Neural cell (in vitro differentiated cells): ENCODE results near the gene NUDT4. TPM values are rescaled to one million over a fixed set of nuclear protein-coding genes. Genes with fewer than 3 reads are reported as not detected.
"Not testable (repeated sequence)": the region's sequence is repeated elsewhere in the genome, so short reads cannot be mapped to it uniquely, and the experiment has no call there.

Experiments
- H2AFZ ChIP-seq: fragments of 200-600, 300-800 bp; sonication (generic), shearing (Covaris generic); 2 replicates; pipeline ENCODE4 v1.6.0; 2014; ENCODE audit warnings: low read depth, mild to moderate bottlenecking, antibody characterized with exemption, low read length, moderate library complexity
- H3F3A ChIP-seq: fragments of 200-600 bp; shearing (Covaris generic); 2 replicates; pipeline ENCODE4 v1.6.1; 2016; ENCODE audit warnings: mild to moderate bottlenecking, moderate library complexity, mixed read lengths, antibody characterized with exemption, low read length; ENCODE audit not compliant: insufficient read depth, poor library complexity, severe bottlenecking
- H3K27ac ChIP-seq: fragments of 200-600, 300-800 bp; sonication (generic), shearing (Covaris generic); 2 replicates; pipeline ENCODE4 v1.5.1; 2014; ENCODE audit warnings: mild to moderate bottlenecking, low read length, moderate library complexity
- H3K27me3 ChIP-seq: fragments of 300-800, 200-600 bp; sonication (generic), shearing (Covaris generic); 2 replicates; pipeline ENCODE4 v1.6.0; 2014; ENCODE audit warnings: mild to moderate bottlenecking, low read depth, low read length, moderate library complexity; ENCODE audit not compliant: insufficient read depth
- H3K36me3 ChIP-seq: fragments of 300-800, 200-600 bp; sonication (generic), shearing (Covaris generic); 2 replicates; pipeline ENCODE4 v1.5.1; 2014; ENCODE audit warnings: mild to moderate bottlenecking, antibody characterized with exemption, low read length, moderate library complexity; ENCODE audit not compliant: insufficient read depth
- H3K4me2 ChIP-seq: fragments of 300-800, 200-600 bp; sonication (generic), shearing (Covaris generic); 2 replicates; pipeline ENCODE4 v1.6.0; 2014; ENCODE audit warnings: mild to moderate bottlenecking, low read length
- H3K4me3 ChIP-seq: fragments of 300-800, 200-600 bp; sonication (generic), shearing (Covaris generic); 2 replicates; pipeline ENCODE4 v1.5.1; 2014; ENCODE audit warnings: mild to moderate bottlenecking, low read length, moderate library complexity
- H3K79me2 ChIP-seq: fragments of 200-600 bp; shearing (Covaris generic); replicated peaks from 2 replicates; pipeline ENCODE4 v1.6.0; 2014; ENCODE audit warnings: mild to moderate bottlenecking, low read length, moderate library complexity; ENCODE audit not compliant: insufficient read depth
- H3K9ac ChIP-seq: fragments of 300-800, 200-600 bp; sonication (generic), shearing (Covaris generic); 2 replicates; pipeline ENCODE4 v1.6.1; 2016; ENCODE audit warnings: mild to moderate bottlenecking, low read length, mixed read lengths
- H3K9me2 ChIP-seq: fragments of 200-600 bp; shearing (Covaris generic); 2 replicates; pipeline ENCODE4 v1.6.1; 2016; ENCODE audit warnings: mild to moderate bottlenecking, low read length, mixed read lengths; ENCODE audit not compliant: insufficient read depth
- H3K9me3 ChIP-seq: fragments of 200-600, 300-800 bp; sonication (generic), shearing (Covaris generic); 2 replicates; pipeline ENCODE4 v1.6.1; 2016; ENCODE audit warnings: mild to moderate bottlenecking, mixed run types, low read length, moderate library complexity, mixed read lengths
- H4K20me1 ChIP-seq: fragments of 200-600 bp; shearing (Covaris generic); 2 replicates; pipeline ENCODE4 v1.6.1; 2016; ENCODE audit warnings: mild to moderate bottlenecking, mixed run types; ENCODE audit not compliant: insufficient read depth
- CTCF ChIP-seq: fragments of 450-650 bp; IDR thresholded peaks from 2 replicates; pipeline ENCODE4 v1.5.1; 2014; ENCODE audit warnings: antibody characterized with exemption, mild to moderate bottlenecking, moderate library complexity; ENCODE audit not compliant: poor library complexity, severe bottlenecking
- EP300 ChIP-seq: fragments of 450-650 bp; conservative IDR thresholded peaks from 2 replicates; pipeline ENCODE4 v1.6.1; 2014; ENCODE audit warnings: antibody characterized with exemption, mild to moderate bottlenecking, moderate library complexity; ENCODE audit not compliant: poor library complexity, severe bottlenecking
- EZH2 ChIP-seq: fragments of 200-600, 300-800 bp; shearing (Covaris generic), sonication (generic); IDR thresholded peaks from 2 replicates; pipeline ENCODE4 v1.6.1; 2014; ENCODE audit warnings: antibody characterized with exemption, low read length, borderline replicate concordance, mild to moderate bottlenecking; ENCODE audit not compliant: insufficient read depth, poor library complexity, severe bottlenecking
- MXI1 ChIP-seq: fragments of 450-650 bp; conservative IDR thresholded peaks from 2 replicates; pipeline ENCODE4 v1.6.1; 2014; ENCODE audit warnings: antibody characterized with exemption, mild to moderate bottlenecking; ENCODE audit not compliant: poor library complexity, severe bottlenecking
- POLR2AphosphoS5 ChIP-seq: IDR thresholded peaks from 2 replicates; pipeline ENCODE4 v1.6.1; 2012
- RAD21 ChIP-seq: fragments of 450-650 bp; conservative IDR thresholded peaks from 2 replicates; pipeline ENCODE4 v1.6.1; 2014; ENCODE audit warnings: antibody characterized with exemption, mild to moderate bottlenecking, moderate library complexity
- REST ChIP-seq: IDR thresholded peaks from 2 replicates; pipeline ENCODE4 v1.6.1; 2012; ENCODE audit warnings: borderline replicate concordance
- SMC3 ChIP-seq: fragments of 450-650 bp; conservative IDR thresholded peaks from 2 replicates; pipeline ENCODE4 v1.6.1; 2014; ENCODE audit warnings: antibody characterized with exemption, mild to moderate bottlenecking, moderate library complexity; ENCODE audit not compliant: poor library complexity
- TAF1 ChIP-seq: IDR thresholded peaks from 2 replicates; pipeline ENCODE4 v1.6.1; 2012; ENCODE audit warnings: low read depth
- polyA plus RNA-seq: library from polyadenylated mRNA; depleted of rRNA; stranded (reverse); fragments of >200 nt; gene quantifications from 2 replicates; pipeline ENCODE4 v1.2.3, GENCODE V29; 2014

Gene NUDT4
- polyA plus RNA-seq, 1 donor from 2014 or later: 39.9 TPM

- H3K9ac ChIP-seq: no peak overlapping the region
- TF ChIP-seq SMC3 (no peak), POLR2AphosphoS5 (no peak), CTCF (no peak), REST (no peak), TAF1 (no peak), EZH2 (no peak), EP300 (no peak), RAD21 (no peak)
- H3F3A ChIP-seq: no peaks in the 10 kb centered on the region
Observed at GRCh38 chr12:93376436-93377251, 1.1 kb upstream of the NUDT4 start.

GRCh38 chr12:93378196-93378997 lies 672 bp downstream of the NUDT4 start:
- not testable (repeated sequence) for H4K20me1 ChIP-seq, H3F3A ChIP-seq, H3K27me3 ChIP-seq, H3K9me2 ChIP-seq, H3K36me3 ChIP-seq, H3K9me3 ChIP-seq
- Histone ChIP-seq H3K4me3 (peak overlapping the region; percentile 90), H2AFZ (peak overlapping the region; percentile 91), H3K79me2 (peaks cover 49% of the 10 kb centered on the region), H3K9ac (peak overlapping the region; percentile 86), H3K4me2 (peak overlapping the region; percentile 83), H3K27ac (peak overlapping the region; percentile 79)
- TF ChIP-seq POLR2AphosphoS5: peak; percentile 22
- TF ChIP-seq SMC3: peak; percentile 14
- TF ChIP-seq MXI1: peak; percentile 76
- peak; percentile 33 for TF ChIP-seq REST

More at GRCh38 chr12:93376436-93377251, 1.1 kb upstream of the NUDT4 start:
- no peaks in the 10 kb centered on the region for H3K9me3 ChIP-seq
- H3K9me2 ChIP-seq: no peaks in the 10 kb centered on the region
- H3K4me3 ChIP-seq: no peak overlapping the region
- H3K36me3 ChIP-seq: no peaks in the 10 kb centered on the region
- no peaks in the 10 kb centered on the region for H3K27me3 ChIP-seq
- no peaks in the 10 kb centered on the region for H4K20me1 ChIP-seq
- no peak overlapping the region for H3K27ac ChIP-seq
- no peak overlapping the region for H2AFZ ChIP-seq
- H3K79me2 ChIP-seq: peaks cover 33% of the 10 kb centered on the region
- no peak overlapping the region for H3K4me2 ChIP-seq
